SH-SY5Y (cell line): ENCODE measurements around the gene TNFRSF19.

Experiments used
- GATA2 ChIP-seq: IDR thresholded peaks from 2 replicates; pipeline ENCODE4 v1.6.1; 2011; ENCODE audit warnings: mild to moderate bottlenecking, low read depth, low read length
- GATA3 ChIP-seq: IDR thresholded peaks from 2 replicates; pipeline ENCODE4 v1.6.1; 2011; ENCODE audit warnings: low read depth, mild to moderate bottlenecking, low read length, moderate library complexity

DNA sequence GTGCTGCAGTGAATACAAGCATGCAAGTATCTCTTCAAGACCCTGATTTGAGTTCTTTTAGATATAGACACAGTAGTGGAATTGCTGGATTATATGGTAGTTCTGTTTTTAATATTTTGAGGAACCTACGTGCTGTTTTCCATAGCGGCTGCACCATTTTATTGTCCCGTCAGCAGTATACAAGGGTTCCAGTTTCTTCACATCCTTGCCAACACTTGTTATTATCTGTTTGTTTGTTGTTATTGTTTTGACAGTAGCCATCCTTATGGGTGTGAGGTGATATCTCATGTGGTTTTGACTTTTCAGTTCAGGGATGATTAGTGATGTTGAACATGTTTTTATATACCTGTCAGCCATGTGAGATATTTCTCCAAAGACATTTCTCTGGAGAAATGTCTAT, 53.2 kb downstream of the TNFRSF19 start:
- no peak for TF ChIP-seq GATA2
- TF ChIP-seq GATA3, result no peak
